Measurements from ENCODE around the gene SLX4IP.

Gene SLX4IP

DNA sequence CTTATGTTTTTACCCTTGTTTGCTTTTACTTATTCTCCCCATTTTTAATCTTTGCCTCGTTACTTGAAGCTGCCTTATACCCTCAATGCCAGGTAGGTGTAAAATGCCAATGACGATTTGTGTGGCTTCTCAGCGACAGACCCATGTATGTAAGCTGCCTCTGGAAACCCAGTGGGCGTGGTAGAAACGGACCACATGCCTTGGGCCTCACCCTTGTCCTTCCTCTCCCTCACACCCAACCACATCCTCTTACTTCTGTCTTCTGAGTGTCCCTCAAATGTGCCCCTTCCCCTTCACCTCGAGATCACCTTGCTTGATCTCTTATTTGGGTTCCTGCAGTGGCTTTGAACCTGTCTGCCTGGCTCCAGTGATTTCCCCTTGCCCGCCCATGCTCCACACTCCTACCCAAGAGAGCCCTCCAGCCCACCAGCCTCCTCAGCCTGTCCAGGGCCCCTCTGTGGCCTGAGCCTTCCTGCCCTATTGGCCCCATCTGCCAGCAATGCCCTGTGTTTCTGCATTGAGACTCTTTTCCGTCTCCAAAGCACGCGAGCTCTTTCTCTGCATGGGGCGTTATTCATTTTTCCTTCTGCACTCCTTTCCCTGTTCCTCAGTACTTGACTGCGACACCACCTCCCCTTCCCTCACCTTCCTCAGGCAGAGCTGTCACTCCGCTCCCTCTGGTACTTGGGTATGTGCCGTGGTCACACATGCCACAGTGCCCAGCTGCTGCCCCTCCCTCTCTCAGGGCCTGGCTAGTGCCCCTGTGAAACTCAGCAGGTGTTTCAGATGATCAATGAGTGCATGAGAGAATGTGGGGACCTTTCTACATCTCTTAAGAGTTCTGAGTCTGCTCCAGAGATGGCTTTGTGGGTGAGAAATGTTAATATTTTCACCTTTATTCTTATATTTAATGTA is 115.4 kb downstream of the SLX4IP start:
- no peak overlapping the region for H3K9ac ChIP-seq (ENCODE audit: low read depth, low read length)

DNA sequence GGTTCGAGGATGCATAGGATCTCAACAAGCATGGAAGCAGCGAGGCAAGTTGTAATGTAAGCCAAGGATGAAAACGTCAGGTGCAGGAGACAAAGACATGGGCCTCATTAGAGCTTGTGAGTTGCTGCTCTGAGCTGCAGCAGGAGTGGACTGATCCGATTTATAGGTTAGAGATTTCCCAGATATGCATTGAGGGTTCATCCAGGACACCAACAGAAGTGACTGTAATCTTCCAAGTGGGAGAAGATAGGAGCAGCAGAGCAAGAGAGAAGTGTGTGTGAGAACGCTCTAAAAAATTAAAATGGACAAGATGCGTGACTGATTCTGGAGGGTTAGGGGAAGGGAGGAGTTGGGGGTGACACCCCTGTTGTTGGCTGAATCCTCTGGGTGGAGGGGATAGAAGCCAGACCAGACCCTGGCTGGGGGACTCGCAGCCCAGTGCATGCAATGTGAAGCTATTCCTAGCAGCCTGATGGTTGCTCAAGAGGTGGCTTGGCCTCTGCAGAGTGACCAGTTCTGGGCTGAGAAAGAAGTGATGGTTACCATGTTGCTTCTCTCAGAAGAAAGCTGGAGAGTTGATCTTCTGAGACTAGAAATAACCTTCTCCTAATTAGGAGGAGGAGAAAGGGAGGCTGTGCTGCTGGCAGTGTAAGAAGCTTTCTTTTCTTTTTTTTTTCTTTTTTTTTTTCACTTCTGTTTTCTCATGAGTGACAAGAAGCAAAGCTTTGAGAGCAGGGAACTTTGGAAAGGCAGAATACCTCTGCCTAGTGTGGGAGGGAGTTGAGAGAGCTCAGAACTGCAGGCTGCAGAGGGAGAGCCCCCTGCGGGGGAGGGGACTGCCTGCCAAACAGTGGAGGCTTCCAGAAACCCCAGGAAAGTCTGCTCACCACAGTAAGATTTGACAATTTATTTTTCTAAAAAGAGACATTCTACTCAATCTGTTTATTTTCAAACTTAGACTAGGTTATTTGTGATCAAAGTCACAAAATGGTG is 116.9 kb downstream of the SLX4IP start:
- Histone ChIP-seq H3K27me3 (ENCODE audit: control insufficient read depth, insufficient read depth, low read length) (no peaks in the 10 kb centered on the region), H3K4me1 (ENCODE audit: control insufficient read depth, insufficient read depth, low read length) (peaks cover 17% of the 10 kb centered on the region), H3K4me3 (ENCODE audit: low read depth, low read length) (no peak overlapping the region), H3K36me3 (ENCODE audit: control insufficient read depth, insufficient read depth, low read length) (no peaks in the 10 kb centered on the region), H3K9ac (ENCODE audit: low read depth, low read length) (no peak overlapping the region), H3K9me3 (ENCODE audit: control insufficient read depth, insufficient read depth, low read length) (no peaks in the 10 kb centered on the region)

More for the DNA sequence above, 115.4 kb downstream of the SLX4IP start:
- no peak overlapping the region for H3K4me3 ChIP-seq (ENCODE audit: low read depth, low read length)
- H3K27me3 ChIP-seq (ENCODE audit: control insufficient read depth, insufficient read depth, low read length) = no peaks in the 10 kb centered on the region
- no peaks in the 10 kb centered on the region for H3K9me3 ChIP-seq (ENCODE audit: control insufficient read depth, insufficient read depth, low read length)
- H3K36me3 ChIP-seq (ENCODE audit: control insufficient read depth, insufficient read depth, low read length) = no peaks in the 10 kb centered on the region
- H3K4me1 ChIP-seq (ENCODE audit: control insufficient read depth, insufficient read depth, low read length) = peaks cover 17% of the 10 kb centered on the region

DNA sequence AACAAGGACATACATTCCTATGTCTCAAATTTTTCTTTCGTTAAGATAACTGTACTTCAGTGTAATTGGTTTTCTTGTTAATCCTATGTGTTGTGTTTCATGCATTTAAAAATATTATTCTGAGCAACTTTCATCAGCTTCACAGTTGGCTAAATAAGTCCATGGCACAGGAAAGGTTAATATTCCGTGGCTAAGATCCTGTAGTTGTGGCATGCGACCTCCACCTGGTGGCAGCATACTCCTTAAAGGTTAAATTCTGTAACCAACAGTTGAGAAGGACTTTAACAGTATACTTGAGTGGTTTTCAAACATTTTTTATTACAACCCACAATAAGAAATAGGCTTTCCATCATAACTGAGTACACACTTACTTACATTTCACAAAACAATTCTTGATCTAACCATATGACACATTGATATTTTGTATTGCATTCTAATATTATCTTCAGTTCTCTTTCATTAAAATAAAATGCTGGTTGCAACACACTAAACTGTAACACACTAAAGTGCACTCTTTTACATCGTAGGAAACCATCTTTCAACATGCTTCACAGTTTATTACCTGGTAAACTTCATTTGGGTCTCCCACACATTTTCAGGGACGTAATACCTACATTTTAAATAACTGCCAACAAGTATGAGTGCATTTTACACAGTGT is 118.3 kb downstream of the SLX4IP start:
- no peaks in the 10 kb centered on the region for H3K9me3 ChIP-seq (ENCODE audit: control insufficient read depth, insufficient read depth, low read length)
- no peak overlapping the region for H3K9ac ChIP-seq (ENCODE audit: low read depth, low read length)
- H3K4me1 ChIP-seq (ENCODE audit: control insufficient read depth, insufficient read depth, low read length) = peaks cover 17% of the 10 kb centered on the region

DNA sequence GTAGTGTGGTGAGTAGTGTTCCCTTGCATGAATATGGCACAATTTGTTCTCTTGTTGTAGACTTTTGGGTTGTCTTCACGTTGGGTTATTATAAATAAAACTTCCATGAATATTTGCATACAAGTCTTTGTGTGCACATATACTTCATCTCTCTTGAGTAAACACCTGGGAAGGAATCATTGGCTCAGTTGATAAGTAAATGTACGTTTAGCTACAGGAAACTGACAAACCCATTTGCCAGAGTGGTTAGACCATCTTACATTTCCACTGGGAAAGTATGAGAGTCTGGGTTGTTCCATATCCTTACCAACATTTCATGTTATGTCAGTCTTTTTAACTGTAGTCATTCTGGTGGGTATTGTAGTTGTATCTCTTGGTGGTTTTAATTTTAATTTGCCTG is 119.2 kb downstream of the SLX4IP start:
- H3K27me3 ChIP-seq (ENCODE audit: control insufficient read depth, insufficient read depth, low read length) = no peaks in the 10 kb centered on the region
- H3K4me1 ChIP-seq (ENCODE audit: control insufficient read depth, insufficient read depth, low read length) = peaks cover 21% of the 10 kb centered on the region
- no peaks in the 10 kb centered on the region for H3K9me3 ChIP-seq (ENCODE audit: control insufficient read depth, insufficient read depth, low read length)
- H3K9ac ChIP-seq (ENCODE audit: low read depth, low read length) = no peak overlapping the region
- H3K36me3 ChIP-seq (ENCODE audit: control insufficient read depth, insufficient read depth, low read length) = no peaks in the 10 kb centered on the region
- no peak overlapping the region for H3K4me3 ChIP-seq (ENCODE audit: low read depth, low read length)

More for the DNA sequence above, 118.3 kb downstream of the SLX4IP start:
- Histone ChIP-seq H3K4me3 (ENCODE audit: low read depth, low read length) (no peak overlapping the region), H3K27me3 (ENCODE audit: control insufficient read depth, insufficient read depth, low read length) (no peaks in the 10 kb centered on the region), H3K36me3 (ENCODE audit: control insufficient read depth, insufficient read depth, low read length) (no peaks in the 10 kb centered on the region)

DNA sequence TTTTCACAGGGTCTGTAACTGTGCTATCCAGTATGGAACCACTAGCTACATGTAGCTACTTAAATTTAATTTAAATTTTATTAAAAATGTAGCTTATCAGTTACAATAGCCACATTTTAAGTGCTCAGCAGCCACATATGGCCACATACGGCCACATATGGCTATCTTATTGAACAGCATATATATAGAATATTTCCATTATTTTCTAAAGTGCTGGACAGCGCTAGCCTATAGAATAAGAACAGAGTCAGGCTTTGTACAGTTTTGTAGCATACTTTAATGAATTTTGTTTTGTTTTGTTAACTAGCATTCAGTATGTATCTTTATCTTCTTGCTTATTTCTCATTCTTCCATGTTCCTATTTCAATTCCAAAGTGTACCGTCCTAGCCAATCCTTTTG is 120.3 kb downstream of the SLX4IP start:
- peaks cover 22% of the 10 kb centered on the region for H3K4me1 ChIP-seq (ENCODE audit: control insufficient read depth, insufficient read depth, low read length)
- H3K4me3 ChIP-seq (ENCODE audit: low read depth, low read length) = no peak overlapping the region
- H3K36me3 ChIP-seq (ENCODE audit: control insufficient read depth, insufficient read depth, low read length) = no peaks in the 10 kb centered on the region
- no peaks in the 10 kb centered on the region for H3K27me3 ChIP-seq (ENCODE audit: control insufficient read depth, insufficient read depth, low read length)
- H3K9me3 ChIP-seq (ENCODE audit: control insufficient read depth, insufficient read depth, low read length) = no peaks in the 10 kb centered on the region
- H3K9ac ChIP-seq (ENCODE audit: low read depth, low read length) = no peak overlapping the region

DNA sequence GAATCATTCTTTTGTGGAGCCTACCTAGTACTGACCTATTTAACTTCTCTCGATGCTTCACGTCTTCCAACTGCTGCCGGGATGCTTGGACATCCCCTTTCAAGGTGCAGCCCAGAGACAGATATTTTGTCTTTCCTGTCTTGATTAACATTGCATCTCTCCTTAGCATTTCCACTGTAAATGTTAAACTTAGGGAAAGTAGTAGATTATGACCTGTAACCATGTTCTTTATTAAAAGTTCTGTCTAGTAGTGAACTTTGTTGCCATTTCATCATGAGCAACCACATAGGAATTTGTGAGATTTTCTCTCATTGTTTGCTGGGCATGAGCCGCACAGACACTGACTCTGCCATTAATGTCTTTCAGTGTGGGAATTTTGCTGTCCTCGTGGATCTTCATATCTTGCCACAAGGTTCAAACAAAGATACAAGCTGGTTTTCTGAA is 120.8 kb downstream of the SLX4IP start:
- Histone ChIP-seq H3K9ac (ENCODE audit: low read depth, low read length) (no peak overlapping the region), H3K36me3 (ENCODE audit: control insufficient read depth, insufficient read depth, low read length) (no peaks in the 10 kb centered on the region), H3K9me3 (ENCODE audit: control insufficient read depth, insufficient read depth, low read length) (no peaks in the 10 kb centered on the region), H3K4me3 (ENCODE audit: low read depth, low read length) (no peak overlapping the region), H3K27me3 (ENCODE audit: control insufficient read depth, insufficient read depth, low read length) (no peaks in the 10 kb centered on the region), H3K4me1 (ENCODE audit: control insufficient read depth, insufficient read depth, low read length) (peaks cover 22% of the 10 kb centered on the region)

DNA sequence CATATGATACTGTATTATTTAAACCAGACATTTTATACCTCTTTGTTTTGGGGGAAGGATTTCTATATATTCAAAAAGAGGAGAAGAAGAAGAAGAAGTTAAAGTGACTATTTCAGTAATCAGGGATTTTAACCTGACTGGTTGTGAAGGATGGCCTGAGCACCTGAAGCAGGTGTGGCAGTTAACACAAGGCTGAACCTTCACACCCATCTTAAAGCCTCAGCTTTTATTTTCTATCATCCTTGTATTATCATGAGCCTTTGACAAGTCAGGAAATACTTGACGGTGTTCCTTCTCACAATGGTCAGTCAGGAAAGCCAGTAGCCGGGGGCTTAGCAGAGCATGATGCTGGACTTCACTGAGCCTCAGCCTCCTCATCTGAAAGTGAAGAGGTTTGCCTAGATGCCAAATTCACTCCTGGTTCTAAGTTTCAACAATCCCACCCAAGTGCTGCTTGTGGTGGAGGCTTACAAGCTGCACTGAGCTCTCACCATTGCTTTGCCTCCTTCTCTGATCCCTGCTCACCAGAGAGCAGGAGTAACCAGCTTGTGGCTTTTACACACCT is 121.5 kb downstream of the SLX4IP start:
- no peak overlapping the region for H3K9ac ChIP-seq (ENCODE audit: low read depth, low read length)
- H3K4me1 ChIP-seq (ENCODE audit: control insufficient read depth, insufficient read depth, low read length) = peaks cover 22% of the 10 kb centered on the region

DNA sequence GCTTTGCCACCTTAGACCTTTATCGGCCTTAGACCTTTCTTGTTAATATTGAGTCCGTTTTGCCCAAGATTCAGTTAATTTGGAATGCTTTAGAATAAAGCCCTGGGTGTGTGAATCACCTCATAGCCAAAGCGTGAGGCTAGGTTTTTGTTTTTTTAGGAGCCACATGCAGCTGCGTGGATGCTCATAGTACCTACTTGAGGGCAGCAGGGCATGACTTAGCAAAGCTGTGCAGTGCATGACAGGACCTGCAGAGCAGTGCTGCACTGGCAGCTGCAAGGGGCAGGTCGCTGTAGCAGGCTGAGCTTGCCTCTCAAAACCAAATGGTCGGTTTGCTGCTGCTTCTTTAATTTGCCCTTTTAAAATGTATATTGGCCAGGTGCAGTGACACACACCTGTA is 122.6 kb downstream of the SLX4IP start:
- no peak overlapping the region for H3K4me3 ChIP-seq (ENCODE audit: low read depth, low read length)
- H3K27me3 ChIP-seq (ENCODE audit: control insufficient read depth, insufficient read depth, low read length) = no peaks in the 10 kb centered on the region
- peaks cover 15% of the 10 kb centered on the region for H3K4me1 ChIP-seq (ENCODE audit: control insufficient read depth, insufficient read depth, low read length)
- H3K9ac ChIP-seq (ENCODE audit: low read depth, low read length) = no peak overlapping the region
- no peaks in the 10 kb centered on the region for H3K36me3 ChIP-seq (ENCODE audit: control insufficient read depth, insufficient read depth, low read length)
- H3K9me3 ChIP-seq (ENCODE audit: control insufficient read depth, insufficient read depth, low read length) = no peaks in the 10 kb centered on the region

More for the DNA sequence above, 121.5 kb downstream of the SLX4IP start:
- H3K4me3 ChIP-seq (ENCODE audit: low read depth, low read length) = no peak overlapping the region
- H3K9me3 ChIP-seq (ENCODE audit: control insufficient read depth, insufficient read depth, low read length) = no peaks in the 10 kb centered on the region
- H3K36me3 ChIP-seq (ENCODE audit: control insufficient read depth, insufficient read depth, low read length) = no peaks in the 10 kb centered on the region
- no peaks in the 10 kb centered on the region for H3K27me3 ChIP-seq (ENCODE audit: control insufficient read depth, insufficient read depth, low read length)

DNA sequence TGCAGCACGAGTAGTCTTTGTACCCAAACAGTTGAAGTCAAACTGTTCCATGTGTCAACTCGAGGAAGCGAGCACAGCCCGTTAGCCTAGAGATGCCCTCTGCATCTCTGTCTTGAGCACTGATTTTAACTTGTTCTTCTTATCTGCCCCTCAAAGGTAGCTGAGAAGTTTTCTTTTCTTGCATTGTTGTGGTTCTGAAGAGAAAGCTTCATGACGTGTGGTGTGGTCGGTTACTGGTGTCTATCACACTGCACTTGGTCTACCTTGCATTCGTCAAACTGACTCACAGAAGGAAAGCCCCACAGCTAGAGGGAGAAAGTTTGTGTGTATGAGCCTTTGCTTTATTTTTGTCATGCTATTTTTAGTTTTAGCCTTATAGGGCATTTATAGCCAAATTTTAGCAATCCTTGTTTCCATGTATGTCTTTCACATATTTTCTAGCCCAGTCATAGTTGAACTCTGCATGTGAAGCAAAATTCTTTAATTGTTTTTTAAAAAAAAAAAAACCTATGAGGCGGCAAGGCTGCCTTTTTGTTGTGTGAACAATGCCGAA is 123.6 kb downstream of the SLX4IP start:
- H3K4me1 ChIP-seq (ENCODE audit: control insufficient read depth, insufficient read depth, low read length) = peaks cover 9% of the 10 kb centered on the region
- no peak overlapping the region for H3K4me3 ChIP-seq (ENCODE audit: low read depth, low read length)
- no peak overlapping the region for H3K9ac ChIP-seq (ENCODE audit: low read depth, low read length)
- H3K36me3 ChIP-seq (ENCODE audit: control insufficient read depth, insufficient read depth, low read length) = no peaks in the 10 kb centered on the region
- no peaks in the 10 kb centered on the region for H3K9me3 ChIP-seq (ENCODE audit: control insufficient read depth, insufficient read depth, low read length)
- H3K27me3 ChIP-seq (ENCODE audit: control insufficient read depth, insufficient read depth, low read length) = no peaks in the 10 kb centered on the region

DNA sequence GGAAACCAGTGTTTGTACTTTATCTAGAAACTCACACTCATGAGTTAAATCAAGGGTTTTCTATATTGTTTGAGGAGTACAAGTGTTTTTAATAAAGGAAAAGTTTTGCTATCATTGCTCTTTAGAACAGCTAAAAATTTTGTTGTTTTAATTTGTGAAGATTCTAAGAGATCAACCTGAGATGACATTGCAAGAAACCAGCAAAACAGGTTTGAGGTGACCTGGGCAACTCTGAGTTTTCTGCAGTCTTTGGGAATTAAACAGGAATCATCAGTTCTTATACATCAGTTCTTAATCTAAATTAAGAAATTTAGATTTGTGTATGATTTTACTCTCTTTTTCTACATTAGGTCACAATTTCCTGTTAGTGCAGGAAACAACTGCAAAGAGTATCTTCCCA is 124.2 kb downstream of the SLX4IP start:
- Histone ChIP-seq H3K27me3 (ENCODE audit: control insufficient read depth, insufficient read depth, low read length) (no peaks in the 10 kb centered on the region), H3K4me1 (ENCODE audit: control insufficient read depth, insufficient read depth, low read length) (peaks cover 9% of the 10 kb centered on the region), H3K36me3 (ENCODE audit: control insufficient read depth, insufficient read depth, low read length) (no peaks in the 10 kb centered on the region), H3K4me3 (ENCODE audit: low read depth, low read length) (no peak overlapping the region), H3K9ac (ENCODE audit: low read depth, low read length) (no peak overlapping the region), H3K9me3 (ENCODE audit: control insufficient read depth, insufficient read depth, low read length) (no peaks in the 10 kb centered on the region)

DNA sequence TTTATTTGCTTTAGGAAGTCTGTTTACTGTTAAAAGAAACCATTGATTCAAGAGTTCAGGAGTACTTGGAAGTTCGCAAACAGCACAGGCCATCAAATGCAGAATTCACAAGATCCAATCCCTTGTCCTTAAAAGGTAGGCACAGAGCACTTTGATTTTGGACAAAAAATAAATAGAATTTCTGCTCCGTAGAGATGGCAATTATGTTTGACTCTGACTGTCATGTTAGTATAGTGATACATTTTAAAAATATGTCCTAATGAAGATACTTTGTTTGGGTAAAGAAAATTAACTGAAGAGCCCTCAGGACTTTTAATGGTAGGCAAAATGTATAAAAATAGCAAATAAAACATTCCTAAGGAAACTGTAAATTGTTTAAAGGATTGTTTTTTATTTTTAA is 125.6 kb downstream of the SLX4IP start:
- no peaks in the 10 kb centered on the region for H3K9me3 ChIP-seq (ENCODE audit: control insufficient read depth, insufficient read depth, low read length)
- no peaks in the 10 kb centered on the region for H3K27me3 ChIP-seq (ENCODE audit: control insufficient read depth, insufficient read depth, low read length)
- no peaks in the 10 kb centered on the region for H3K36me3 ChIP-seq (ENCODE audit: control insufficient read depth, insufficient read depth, low read length)
- no peak overlapping the region for H3K4me3 ChIP-seq (ENCODE audit: low read depth, low read length)
- peaks cover 9% of the 10 kb centered on the region for H3K4me1 ChIP-seq (ENCODE audit: control insufficient read depth, insufficient read depth, low read length)
- H3K9ac ChIP-seq (ENCODE audit: low read depth, low read length) = no peak overlapping the region
